GM23338 (cell line): Measurements from ENCODE around the gene UTP11. TPM values are rescaled to one million over a fixed set of nuclear protein-coding genes. Genes with fewer than 3 reads are reported as not detected.

ENCODE experiments used
- ATAC-seq: fragments of 200-7000 bp; cut with Tn5 transposase; 3 replicates; pipeline ENCODE4 v1.9.1; 2020
- DNase-seq: peaks from one replicate; pipeline ENCODE4 v3.0.0-alpha.2; 2015; ENCODE audit warnings: low spot score
- H2AFZ ChIP-seq: fragments of 200-600 bp; sonication (generic); 2 replicates; pipeline ENCODE4 v1.8.0; 2016; ENCODE audit warnings: antibody characterized with exemption, mild to moderate bottlenecking, moderate library complexity
- H3F3A ChIP-seq: fragments of 200-600 bp; sonication (generic); replicated peaks from 2 replicates; pipeline ENCODE4 v1.8.0; 2017; ENCODE audit warnings: antibody characterized with exemption, mixed run types, low read depth
- H3K27ac ChIP-seq: fragments of 200-600 bp; sonication (generic); 2 replicates; pipeline ENCODE4 v1.6.1; 2016; ENCODE audit warnings: low read depth
- H3K27me3 ChIP-seq: fragments of 200-600 bp; sonication (generic); 2 replicates; pipeline ENCODE4 v1.8.0; 2016; ENCODE audit warnings: mild to moderate bottlenecking, mixed run types, moderate library complexity; ENCODE audit not compliant: insufficient read depth
- H3K36me3 ChIP-seq: fragments of 200-600 bp; sonication (generic); 2 replicates; pipeline ENCODE4 v1.8.0; 2016; ENCODE audit warnings: mild to moderate bottlenecking; ENCODE audit not compliant: insufficient read depth
- H3K4me1 ChIP-seq: fragments of 200-600 bp; sonication (generic); 2 replicates; pipeline ENCODE4 v1.8.0; 2016; ENCODE audit warnings: mild to moderate bottlenecking, moderate library complexity; ENCODE audit not compliant: insufficient read depth
- H3K4me2 ChIP-seq: fragments of 200-600 bp; sonication (generic); 2 replicates; pipeline ENCODE4 v1.7.1; 2017; ENCODE audit warnings: mixed run types
- H3K4me3 ChIP-seq: fragments of 200-600 bp; sonication (generic); 2 replicates; pipeline ENCODE4 v1.6.1; 2016; ENCODE audit warnings: mixed run types
- H3K79me2 ChIP-seq: fragments of 200-600 bp; sonication (generic); replicated peaks from 2 replicates; pipeline ENCODE4 v1.8.0; 2017; ENCODE audit warnings: mild to moderate bottlenecking; ENCODE audit not compliant: insufficient read depth
- H3K9me2 ChIP-seq: fragments of 200-600 bp; sonication (generic); 2 replicates; pipeline ENCODE4 v1.8.0; 2017; ENCODE audit not compliant: insufficient read depth
- H4K20me1 ChIP-seq: fragments of 200-600 bp; sonication (generic); replicated peaks from 2 replicates; pipeline ENCODE4 v1.8.0; 2017; ENCODE audit warnings: mild to moderate bottlenecking; ENCODE audit not compliant: insufficient read depth
- H3K27ac Mint-ChIP-seq: 2 replicates; pipeline ENCODE4 v1.8.0; 2020; ENCODE audit warnings: inconsistent platforms, mild to moderate bottlenecking, moderate library complexity, mixed read lengths
- H3K27me3 Mint-ChIP-seq: 3 replicates; pipeline ENCODE4 v1.8.0; 2022; ENCODE audit warnings: low read depth, mild to moderate bottlenecking, moderate library complexity, mixed read lengths, inconsistent platforms; ENCODE audit not compliant: insufficient read depth, poor library complexity
- H3K36me3 Mint-ChIP-seq: 3 replicates; pipeline ENCODE4 v1.8.0; 2021; ENCODE audit warnings: low read depth, mild to moderate bottlenecking, inconsistent platforms, moderate library complexity, mixed read lengths
- H3K4me1 Mint-ChIP-seq: 3 replicates; pipeline ENCODE4 v1.8.0; 2020; ENCODE audit warnings: mild to moderate bottlenecking, inconsistent platforms, mixed read lengths
- H3K4me3 Mint-ChIP-seq: 3 replicates; pipeline ENCODE4 v1.8.0; 2021; ENCODE audit warnings: moderate library complexity, mild to moderate bottlenecking, inconsistent platforms, mixed read lengths
- H3K9me3 Mint-ChIP-seq: 3 replicates; pipeline ENCODE4 v1.8.0; 2020; ENCODE audit warnings: moderate library complexity, mild to moderate bottlenecking, inconsistent platforms, mixed read lengths
- CREB1 ChIP-seq: fragments of 250-450 bp; sonication (Bioruptor Pico); IDR thresholded peaks from 2 replicates; pipeline ENCODE4 v1.5.0; 2020; ENCODE audit warnings: low read depth, mild to moderate bottlenecking, moderate library complexity
- EZH2 ChIP-seq: fragments of 200-600 bp; sonication (generic); IDR thresholded peaks from one replicate; pipeline ENCODE4 v1.8.0; 2017; ENCODE audit warnings: antibody characterized with exemption, mild to moderate bottlenecking, low read depth; ENCODE audit not compliant: unreplicated experiment
- EZH2phosphoT487 ChIP-seq: fragments of 200-600 bp; sonication (generic); IDR thresholded peaks from one replicate; pipeline ENCODE4 v1.8.1; 2018; ENCODE audit warnings: antibody characterized with exemption; ENCODE audit not compliant: unreplicated experiment
- NANOG ChIP-seq: IDR thresholded peaks from 2 replicates; pipeline ENCODE4 v1.6.1; 2016; ENCODE audit warnings: antibody characterized with exemption, borderline replicate concordance
- POLR2AphosphoS5 ChIP-seq: IDR thresholded peaks from 2 replicates; pipeline ENCODE4 v1.6.1; 2016; ENCODE audit warnings: antibody characterized with exemption, low read depth
- STAT1 ChIP-seq: IDR thresholded peaks from one replicate; pipeline ENCODE4 v1.6.1; 2016; ENCODE audit warnings: antibody characterized with exemption; ENCODE audit not compliant: unreplicated experiment
- ZNF331 ChIP-seq: fragments of 250-450 bp; sonication (Bioruptor Pico); IDR thresholded peaks from 2 replicates; pipeline ENCODE4 v1.5.0; 2020; ENCODE audit warnings: low read depth, mild to moderate bottlenecking, moderate library complexity
- polyA plus RNA-seq: library from polyadenylated mRNA; unstranded; fragments of >200 nt; fragmentation: Nextera tagmentation; extraction: Ambion mirVana; gene quantifications from 2 replicates; pipeline ENCODE4 v1.2.1, GENCODE V29; 2016
- total RNA-seq: library from RNA; depleted of rRNA; stranded (reverse); fragments of >200 nt; shearing (Covaris generic); gene quantifications from 2 replicates; pipeline ENCODE4 v1.2.3, GENCODE V29; 2014
- TF ChIP-seq, protein P1 (sequence below), 2 experiments: fragments of 200-600 bp in 1 of 2; sonication (generic) in 1 of 2; conservative IDR thresholded peaks; 2 replicates each; pipeline versions ENCODE4 v1.5.1 to v1.6.1; 2016 to 2017; ENCODE audit warnings: antibody characterized with exemption in 2 of 2, low read depth in 2 of 2, mild to moderate bottlenecking in 2 of 2, moderate library complexity in 1 of 2
- TF ChIP-seq, protein P2 (sequence below): IDR thresholded peaks from one replicate; pipeline ENCODE4 v1.6.1; 2018; ENCODE audit warnings: antibody characterized with exemption; ENCODE audit not compliant: unreplicated experiment
- TF ChIP-seq, protein P3 (sequence below): IDR thresholded peaks from 2 replicates; pipeline ENCODE4 v1.6.1; 2016; ENCODE audit warnings: antibody characterized with exemption
- TF ChIP-seq, protein P4 (sequence below): fragments of 250-450 bp; sonication (Bioruptor Pico); IDR thresholded peaks from 2 replicates; pipeline ENCODE4 v1.5.0; 2020; ENCODE audit warnings: mild to moderate bottlenecking, moderate library complexity

UTP11 gene
- total and polyA plus RNA-seq, 2 experiments from 2014 or later, result 67.8 to 105 TPM

DNA sequence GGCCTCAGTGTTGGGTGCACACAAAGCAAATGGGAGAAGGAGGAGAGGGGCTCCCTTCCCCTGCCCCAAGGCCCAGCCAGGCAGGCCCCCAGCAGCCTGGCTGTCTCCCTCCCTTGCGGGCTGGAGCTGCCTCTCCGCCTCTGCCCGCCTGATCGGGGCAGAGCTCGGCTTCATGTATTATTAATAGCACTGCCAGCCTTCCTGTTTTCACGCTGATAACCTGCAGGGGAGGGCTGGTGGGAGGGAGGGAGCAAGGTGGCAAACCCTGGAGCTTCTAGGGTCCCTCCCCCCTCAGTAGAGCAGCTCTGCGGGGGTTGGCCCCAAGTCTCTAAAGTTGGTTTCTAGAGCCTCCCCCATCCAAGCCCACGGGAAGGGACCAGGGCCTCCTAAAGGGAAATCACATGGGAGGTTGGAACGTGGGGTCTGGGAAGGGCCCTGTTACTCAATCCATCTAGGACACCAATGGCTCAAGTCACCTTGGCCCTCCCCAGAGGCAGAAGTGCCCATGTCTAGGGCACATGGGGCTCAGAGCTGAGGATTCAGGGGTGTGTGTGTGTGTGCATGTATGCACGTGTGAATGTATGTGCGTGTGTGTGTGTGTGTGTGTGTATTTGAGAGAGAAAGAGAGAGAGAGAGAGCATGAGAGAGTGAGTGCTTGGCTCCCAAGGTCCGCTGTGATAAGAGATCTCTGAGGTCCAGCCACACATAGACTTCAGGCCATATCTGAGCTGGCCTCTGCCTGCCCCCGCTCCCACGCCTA is 55.9 kb downstream of the UTP11 start:
- Histone ChIP-seq H3K79me2 (no peaks in the 10 kb centered on the region), H2AFZ (no peak overlapping the region), H3K4me2 (no peak overlapping the region), H3F3A (0 out of 2 replicates have a peak, but pooled peaks cover under 1% of the 10 kb centered on the region), H3K27ac (no peak overlapping the region), H3K4me3 (no peak overlapping the region), H3K27me3 (no peaks in the 10 kb centered on the region), H3K4me1 (peaks cover 14% of the 10 kb centered on the region), H3K9me2 (no peaks in the 10 kb centered on the region), H3K36me3 (no peaks in the 10 kb centered on the region), H4K20me1 (no peaks in the 10 kb centered on the region)
- ATAC-seq, result no peak
- no peak overlapping the region for H3K4me3 Mint-ChIP-seq
- no peak for DNase-seq
- TF ChIP-seq CREB1 (CRISPR knock-in tag), result no peak
- no peak for TF ChIP-seq STAT1
- no peak for TF ChIP-seq EZH2
- TF ChIP-seq, protein P1, sequence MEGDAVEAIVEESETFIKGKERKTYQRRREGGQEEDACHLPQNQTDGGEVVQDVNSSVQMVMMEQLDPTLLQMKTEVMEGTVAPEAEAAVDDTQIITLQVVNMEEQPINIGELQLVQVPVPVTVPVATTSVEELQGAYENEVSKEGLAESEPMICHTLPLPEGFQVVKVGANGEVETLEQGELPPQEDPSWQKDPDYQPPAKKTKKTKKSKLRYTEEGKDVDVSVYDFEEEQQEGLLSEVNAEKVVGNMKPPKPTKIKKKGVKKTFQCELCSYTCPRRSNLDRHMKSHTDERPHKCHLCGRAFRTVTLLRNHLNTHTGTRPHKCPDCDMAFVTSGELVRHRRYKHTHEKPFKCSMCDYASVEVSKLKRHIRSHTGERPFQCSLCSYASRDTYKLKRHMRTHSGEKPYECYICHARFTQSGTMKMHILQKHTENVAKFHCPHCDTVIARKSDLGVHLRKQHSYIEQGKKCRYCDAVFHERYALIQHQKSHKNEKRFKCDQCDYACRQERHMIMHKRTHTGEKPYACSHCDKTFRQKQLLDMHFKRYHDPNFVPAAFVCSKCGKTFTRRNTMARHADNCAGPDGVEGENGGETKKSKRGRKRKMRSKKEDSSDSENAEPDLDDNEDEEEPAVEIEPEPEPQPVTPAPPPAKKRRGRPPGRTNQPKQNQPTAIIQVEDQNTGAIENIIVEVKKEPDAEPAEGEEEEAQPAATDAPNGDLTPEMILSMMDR (conservative IDR thresholded peaks at IDR 0.05; ENCODE audit: low read depth in 2 of 2), result no peak
- TF ChIP-seq, protein P2, sequence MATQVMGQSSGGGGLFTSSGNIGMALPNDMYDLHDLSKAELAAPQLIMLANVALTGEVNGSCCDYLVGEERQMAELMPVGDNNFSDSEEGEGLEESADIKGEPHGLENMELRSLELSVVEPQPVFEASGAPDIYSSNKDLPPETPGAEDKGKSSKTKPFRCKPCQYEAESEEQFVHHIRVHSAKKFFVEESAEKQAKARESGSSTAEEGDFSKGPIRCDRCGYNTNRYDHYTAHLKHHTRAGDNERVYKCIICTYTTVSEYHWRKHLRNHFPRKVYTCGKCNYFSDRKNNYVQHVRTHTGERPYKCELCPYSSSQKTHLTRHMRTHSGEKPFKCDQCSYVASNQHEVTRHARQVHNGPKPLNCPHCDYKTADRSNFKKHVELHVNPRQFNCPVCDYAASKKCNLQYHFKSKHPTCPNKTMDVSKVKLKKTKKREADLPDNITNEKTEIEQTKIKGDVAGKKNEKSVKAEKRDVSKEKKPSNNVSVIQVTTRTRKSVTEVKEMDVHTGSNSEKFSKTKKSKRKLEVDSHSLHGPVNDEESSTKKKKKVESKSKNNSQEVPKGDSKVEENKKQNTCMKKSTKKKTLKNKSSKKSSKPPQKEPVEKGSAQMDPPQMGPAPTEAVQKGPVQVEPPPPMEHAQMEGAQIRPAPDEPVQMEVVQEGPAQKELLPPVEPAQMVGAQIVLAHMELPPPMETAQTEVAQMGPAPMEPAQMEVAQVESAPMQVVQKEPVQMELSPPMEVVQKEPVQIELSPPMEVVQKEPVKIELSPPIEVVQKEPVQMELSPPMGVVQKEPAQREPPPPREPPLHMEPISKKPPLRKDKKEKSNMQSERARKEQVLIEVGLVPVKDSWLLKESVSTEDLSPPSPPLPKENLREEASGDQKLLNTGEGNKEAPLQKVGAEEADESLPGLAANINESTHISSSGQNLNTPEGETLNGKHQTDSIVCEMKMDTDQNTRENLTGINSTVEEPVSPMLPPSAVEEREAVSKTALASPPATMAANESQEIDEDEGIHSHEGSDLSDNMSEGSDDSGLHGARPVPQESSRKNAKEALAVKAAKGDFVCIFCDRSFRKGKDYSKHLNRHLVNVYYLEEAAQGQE, result no peak
- TF ChIP-seq EZH2phosphoT487, result no peak
- no peak for TF ChIP-seq POLR2AphosphoS5
- TF ChIP-seq ZNF331 (CRISPR knock-in tag), result no peak
- TF ChIP-seq, protein P3, sequence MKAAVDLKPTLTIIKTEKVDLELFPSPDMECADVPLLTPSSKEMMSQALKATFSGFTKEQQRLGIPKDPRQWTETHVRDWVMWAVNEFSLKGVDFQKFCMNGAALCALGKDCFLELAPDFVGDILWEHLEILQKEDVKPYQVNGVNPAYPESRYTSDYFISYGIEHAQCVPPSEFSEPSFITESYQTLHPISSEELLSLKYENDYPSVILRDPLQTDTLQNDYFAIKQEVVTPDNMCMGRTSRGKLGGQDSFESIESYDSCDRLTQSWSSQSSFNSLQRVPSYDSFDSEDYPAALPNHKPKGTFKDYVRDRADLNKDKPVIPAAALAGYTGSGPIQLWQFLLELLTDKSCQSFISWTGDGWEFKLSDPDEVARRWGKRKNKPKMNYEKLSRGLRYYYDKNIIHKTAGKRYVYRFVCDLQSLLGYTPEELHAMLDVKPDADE, result no peak
- no peak for TF ChIP-seq NANOG
- TF ChIP-seq, protein P4, sequence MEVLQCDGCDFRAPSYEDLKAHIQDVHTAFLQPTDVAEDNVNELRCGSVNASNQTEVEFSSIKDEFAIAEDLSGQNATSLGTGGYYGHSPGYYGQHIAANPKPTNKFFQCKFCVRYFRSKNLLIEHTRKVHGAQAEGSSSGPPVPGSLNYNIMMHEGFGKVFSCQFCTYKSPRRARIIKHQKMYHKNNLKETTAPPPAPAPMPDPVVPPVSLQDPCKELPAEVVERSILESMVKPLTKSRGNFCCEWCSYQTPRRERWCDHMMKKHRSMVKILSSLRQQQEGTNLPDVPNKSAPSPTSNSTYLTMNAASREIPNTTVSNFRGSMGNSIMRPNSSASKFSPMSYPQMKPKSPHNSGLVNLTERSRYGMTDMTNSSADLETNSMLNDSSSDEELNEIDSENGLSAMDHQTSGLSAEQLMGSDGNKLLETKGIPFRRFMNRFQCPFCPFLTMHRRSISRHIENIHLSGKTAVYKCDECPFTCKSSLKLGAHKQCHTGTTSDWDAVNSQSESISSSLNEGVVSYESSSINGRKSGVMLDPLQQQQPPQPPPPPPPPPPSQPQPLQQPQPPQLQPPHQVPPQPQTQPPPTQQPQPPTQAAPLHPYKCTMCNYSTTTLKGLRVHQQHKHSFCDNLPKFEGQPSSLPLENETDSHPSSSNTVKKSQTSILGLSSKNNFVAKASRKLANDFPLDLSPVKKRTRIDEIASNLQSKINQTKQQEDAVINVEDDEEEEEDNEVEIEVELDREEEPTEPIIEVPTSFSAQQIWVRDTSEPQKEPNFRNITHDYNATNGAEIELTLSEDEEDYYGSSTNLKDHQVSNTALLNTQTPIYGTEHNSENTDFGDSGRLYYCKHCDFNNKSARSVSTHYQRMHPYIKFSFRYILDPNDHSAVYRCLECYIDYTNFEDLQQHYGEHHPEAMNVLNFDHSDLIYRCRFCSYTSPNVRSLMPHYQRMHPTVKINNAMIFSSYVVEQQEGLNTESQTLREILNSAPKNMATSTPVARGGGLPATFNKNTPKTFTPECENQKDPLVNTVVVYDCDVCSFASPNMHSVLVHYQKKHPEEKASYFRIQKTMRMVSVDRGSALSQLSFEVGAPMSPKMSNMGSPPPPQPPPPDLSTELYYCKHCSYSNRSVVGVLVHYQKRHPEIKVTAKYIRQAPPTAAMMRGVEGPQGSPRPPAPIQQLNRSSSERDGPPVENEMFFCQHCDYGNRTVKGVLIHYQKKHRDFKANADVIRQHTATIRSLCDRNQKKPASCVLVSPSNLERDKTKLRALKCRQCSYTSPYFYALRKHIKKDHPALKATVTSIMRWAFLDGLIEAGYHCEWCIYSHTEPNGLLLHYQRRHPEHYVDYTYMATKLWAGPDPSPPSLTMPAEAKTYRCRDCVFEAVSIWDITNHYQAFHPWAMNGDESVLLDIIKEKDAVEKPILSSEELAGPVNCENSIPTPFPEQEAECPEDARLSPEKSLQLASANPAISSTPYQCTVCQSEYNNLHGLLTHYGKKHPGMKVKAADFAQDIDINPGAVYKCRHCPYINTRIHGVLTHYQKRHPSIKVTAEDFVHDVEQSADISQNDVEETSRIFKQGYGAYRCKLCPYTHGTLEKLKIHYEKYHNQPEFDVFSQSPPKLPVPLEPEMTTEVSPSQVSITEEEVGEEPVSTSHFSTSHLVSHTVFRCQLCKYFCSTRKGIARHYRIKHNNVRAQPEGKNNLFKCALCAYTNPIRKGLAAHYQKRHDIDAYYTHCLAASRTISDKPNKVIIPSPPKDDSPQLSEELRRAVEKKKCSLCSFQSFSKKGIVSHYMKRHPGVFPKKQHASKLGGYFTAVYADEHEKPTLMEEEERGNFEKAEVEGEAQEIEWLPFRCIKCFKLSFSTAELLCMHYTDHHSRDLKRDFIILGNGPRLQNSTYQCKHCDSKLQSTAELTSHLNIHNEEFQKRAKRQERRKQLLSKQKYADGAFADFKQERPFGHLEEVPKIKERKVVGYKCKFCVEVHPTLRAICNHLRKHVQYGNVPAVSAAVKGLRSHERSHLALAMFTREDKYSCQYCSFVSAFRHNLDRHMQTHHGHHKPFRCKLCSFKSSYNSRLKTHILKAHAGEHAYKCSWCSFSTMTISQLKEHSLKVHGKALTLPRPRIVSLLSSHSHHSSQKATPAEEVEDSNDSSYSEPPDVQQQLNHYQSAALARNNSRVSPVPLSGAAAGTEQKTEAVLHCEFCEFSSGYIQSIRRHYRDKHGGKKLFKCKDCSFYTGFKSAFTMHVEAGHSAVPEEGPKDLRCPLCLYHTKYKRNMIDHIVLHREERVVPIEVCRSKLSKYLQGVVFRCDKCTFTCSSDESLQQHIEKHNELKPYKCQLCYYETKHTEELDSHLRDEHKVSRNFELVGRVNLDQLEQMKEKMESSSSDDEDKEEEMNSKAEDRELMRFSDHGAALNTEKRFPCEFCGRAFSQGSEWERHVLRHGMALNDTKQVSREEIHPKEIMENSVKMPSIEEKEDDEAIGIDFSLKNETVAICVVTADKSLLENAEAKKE (CRISPR knock-in tag), result no peak
- H3K27ac Mint-ChIP-seq, result no peak overlapping the region
- peaks cover 46% of the 10 kb centered on the region for H3K4me1 Mint-ChIP-seq
- no peaks in the 10 kb centered on the region for H3K36me3 Mint-ChIP-seq
- H3K9me3 Mint-ChIP-seq, result no peaks in the 10 kb centered on the region
- H3K27me3 Mint-ChIP-seq, result peaks cover 13% of the 10 kb centered on the region
